Right lung (tissue), 5 donors: ENCODE measurements around the gene GCNT2. TPM values are rescaled to one million over a fixed set of nuclear protein-coding genes. Genes with fewer than 3 reads are reported as not detected.
"Not testable (repeated sequence)": the region's sequence is repeated elsewhere in the genome, so short reads cannot be mapped to it uniquely, and the experiment has no call there.

Experiments used
- DNase-seq, 2 donors: peaks; one replicate each; pipeline ENCODE4 v3.0.0-alpha.2; 2013
- polyA plus RNA-seq, 5 donors: library from polyadenylated mRNA; unstranded; fragments of 120-200 nt; gene quantifications; one replicate each; pipeline versions ENCODE4 v1.2.1 to v1.2.3, GENCODE V29; 2013; ENCODE audit warnings: inconsistent platforms in 1 of 5, low replicate concordance in 1 of 5; ENCODE audit not compliant: insufficient read length in 5 of 5, insufficient read depth in 1 of 5

The GCNT2 gene
- polyA plus RNA-seq, 5 donors, result 10.2 to 20.5 (median 16.1) TPM

- no peak for DNase-seq
These were observed 57.6 kb downstream of the GCNT2 start for GRCh38 chr6:10578723-10579122.

GRCh38 chr6:10579803-10580202, 58.7 kb downstream of the GCNT2 start:
- DNase-seq, result no peak

- DNase-seq, result no peak
These were observed 59.4 kb downstream of the GCNT2 start for GRCh38 chr6:10580570-10580969.

- DNase-seq, result not testable (repeated sequence)
These were observed 60.3 kb downstream of the GCNT2 start for GRCh38 chr6:10581402-10581801.

DNA sequence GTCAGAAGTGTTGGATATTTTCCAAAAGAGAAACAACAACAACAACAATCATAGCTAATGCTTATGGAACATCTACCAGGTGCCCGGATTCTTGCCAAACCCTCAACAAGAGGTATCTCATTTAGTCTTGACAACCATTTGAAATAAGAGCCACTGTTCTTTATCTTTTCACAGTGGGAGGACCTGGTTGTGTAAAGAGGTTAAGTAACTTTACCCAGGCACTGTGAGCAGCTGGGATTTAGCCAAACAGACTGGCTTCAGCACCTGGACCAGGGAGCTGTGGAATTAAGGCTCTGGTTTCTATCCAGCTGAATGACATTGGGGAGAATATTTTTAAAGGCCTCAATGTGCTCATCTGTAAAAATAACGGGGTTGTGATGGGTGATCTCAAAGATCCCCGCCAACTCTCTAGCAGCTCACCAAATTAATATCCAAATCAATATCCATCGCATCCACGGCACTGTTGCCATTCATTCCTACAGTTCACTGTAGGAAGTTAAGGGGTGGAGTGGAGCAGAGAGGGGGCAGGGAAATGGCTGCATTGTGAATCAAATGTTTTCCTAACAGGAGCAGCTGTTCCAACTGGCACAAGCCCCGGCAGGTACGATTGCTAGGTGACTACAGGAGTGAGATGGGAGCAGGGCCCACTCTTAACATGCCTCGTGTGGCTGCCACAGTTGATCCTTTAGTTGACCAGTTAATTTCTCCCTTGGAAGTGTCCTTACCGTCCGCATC, 61.8 kb downstream of the GCNT2 start:
- no peak for DNase-seq

DNA sequence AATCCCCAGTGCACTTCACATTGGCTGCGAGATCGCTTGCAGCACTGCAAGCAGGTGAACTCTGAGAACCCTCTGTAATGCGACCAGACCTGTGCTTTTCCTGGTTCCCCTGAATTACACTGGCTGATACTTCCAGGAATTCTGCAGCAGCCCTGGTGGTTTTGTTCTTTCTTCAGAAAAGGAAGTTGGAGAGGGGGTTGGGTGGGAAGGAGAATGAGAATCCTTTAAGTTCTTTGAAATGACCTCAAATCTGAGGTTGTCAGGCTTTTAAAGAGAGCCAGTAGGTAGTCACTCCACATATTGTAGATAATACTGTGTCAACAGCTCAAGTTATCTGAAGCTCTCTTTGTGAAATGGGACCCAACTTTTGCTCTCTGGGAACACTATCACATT, 62.4 kb downstream of the GCNT2 start:
- DNase-seq, result peak in 1 of 2 donors; percentile 17

- no peak for DNase-seq
These were observed 63.5 kb downstream of the GCNT2 start for GRCh38 chr6:10584607-10585006.

DNA sequence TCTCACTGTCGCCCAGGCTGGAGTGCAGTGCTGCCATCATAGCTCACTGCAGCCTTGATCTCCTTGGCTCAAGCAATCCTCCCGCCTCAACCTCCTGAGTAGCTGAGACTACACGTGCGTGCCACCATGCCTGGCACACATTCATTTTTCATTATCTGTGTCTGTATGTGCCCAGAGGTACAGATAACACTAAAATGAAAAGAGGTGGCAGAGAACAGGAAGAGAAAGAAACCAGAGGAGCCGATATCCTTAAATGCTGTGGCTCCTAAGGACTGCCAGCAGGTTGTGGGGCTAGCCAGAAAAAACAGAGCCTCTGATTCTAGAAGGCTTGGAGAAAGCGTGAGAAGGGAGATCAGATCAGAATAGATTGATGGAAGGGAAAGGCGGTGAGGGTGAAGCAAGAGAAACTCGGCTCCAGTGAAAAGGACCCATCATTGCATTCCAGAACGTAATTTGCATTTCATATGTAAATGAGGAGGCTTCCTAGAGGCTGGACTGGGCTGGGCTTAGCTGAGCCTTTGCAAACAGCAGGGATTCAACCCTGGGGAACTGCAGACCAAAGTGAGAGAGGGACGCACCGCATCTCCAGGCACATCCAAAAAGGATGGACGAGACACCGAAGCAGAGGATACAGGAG, 64.2 kb downstream of the GCNT2 start:
- DNase-seq, result no peak

DNA sequence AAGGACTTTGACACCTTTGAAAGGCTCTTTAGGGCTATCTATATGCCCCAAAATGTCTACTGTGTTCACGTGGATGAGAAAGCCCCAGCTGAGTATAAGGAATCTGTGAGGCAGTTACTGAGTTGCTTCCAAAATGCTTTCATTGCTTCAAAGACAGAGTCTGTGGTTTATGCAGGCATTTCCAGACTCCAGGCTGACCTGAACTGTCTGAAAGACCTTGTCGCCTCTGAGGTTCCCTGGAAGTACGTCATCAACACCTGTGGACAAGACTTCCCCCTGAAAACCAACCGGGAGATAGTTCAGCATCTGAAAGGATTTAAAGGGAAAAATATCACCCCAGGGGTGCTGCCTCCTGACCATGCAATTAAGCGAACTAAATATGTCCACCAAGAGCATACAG, 65.2 kb downstream of the GCNT2 start:
- DNase-seq, result no peak

GRCh38 chr6:10587656-10588406, 66.7 kb downstream of the GCNT2 start:
- no peak for DNase-seq

- no peak for DNase-seq
These were observed 67.6 kb downstream of the GCNT2 start for GRCh38 chr6:10588562-10589428.

- DNase-seq, result no peak
These were observed 68.2 kb downstream of the GCNT2 start for GRCh38 chr6:10589429-10589727.

DNA sequence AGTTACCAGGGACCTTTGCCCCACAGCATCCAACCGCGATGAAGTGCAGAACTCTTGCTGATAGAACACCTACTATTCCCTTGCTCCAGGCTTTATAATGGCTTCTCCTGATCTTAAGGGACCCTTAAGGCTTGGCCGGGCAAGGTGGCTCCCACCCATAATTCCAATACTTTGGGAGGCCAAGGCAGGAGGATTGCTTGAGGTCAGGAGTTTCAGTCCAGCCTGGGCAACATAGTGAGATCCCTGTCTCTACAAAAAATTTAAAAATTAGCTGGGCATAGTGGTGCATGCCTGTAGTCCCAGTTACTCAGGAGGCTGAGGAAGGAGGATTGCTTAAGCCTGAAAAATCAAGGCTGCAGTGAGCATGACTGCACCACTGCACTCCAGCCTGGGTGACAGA, 68.8 kb downstream of the GCNT2 start:
- no peak for DNase-seq

GRCh38 chr6:10591422-10592160, 70.4 kb downstream of the GCNT2 start:
- DNase-seq, result no peak

DNA sequence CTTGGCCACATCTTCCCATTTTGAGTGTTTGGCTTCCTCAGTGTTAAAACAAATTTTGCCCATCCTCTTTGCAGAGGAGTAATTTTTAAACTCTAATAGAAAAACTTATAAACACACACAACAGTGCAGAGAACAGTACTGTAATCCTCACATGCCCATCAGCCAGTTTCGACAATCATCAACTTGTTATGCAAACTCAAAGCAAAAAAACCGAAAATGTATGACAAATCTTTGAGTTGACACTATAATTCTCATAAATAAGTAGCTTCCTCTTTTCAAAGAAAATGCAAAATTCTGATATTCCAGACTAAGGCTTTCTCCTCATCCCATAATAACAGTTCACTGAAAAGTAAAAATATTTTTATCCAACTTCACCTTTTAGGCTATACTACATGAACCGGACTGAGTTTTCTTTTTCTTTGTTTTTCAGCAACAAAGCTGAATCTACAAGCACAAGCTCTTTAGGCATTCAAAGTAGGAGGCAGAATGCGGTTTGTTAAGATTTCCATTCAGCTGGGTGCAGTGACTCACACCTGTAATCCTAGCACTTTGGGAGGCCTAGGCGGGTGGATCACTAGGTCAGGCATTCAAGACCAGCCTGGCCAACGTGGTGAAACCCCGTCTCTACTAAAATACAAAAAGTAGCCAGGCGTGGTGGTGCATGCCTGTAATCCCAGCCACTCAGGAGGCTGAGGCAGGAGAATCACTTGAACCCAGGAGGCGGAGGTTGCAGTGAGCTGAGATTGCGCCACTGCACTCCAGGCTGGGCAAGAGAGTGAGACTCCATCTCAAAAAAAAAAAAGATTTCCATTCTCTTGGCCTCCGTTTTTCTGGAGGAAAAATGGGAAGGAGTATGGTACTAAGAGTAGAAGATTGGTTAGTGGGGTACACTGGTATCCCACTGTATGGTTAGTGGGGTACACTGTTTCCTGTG, 74.8 kb downstream of the GCNT2 start:
- no peak for DNase-seq

- DNase-seq, result no peak
These were observed 76.4 kb downstream of the GCNT2 start for GRCh38 chr6:10597499-10598001.

GRCh38 chr6:10598084-10598960, 77.2 kb downstream of the GCNT2 start:
- no peak for DNase-seq

DNA sequence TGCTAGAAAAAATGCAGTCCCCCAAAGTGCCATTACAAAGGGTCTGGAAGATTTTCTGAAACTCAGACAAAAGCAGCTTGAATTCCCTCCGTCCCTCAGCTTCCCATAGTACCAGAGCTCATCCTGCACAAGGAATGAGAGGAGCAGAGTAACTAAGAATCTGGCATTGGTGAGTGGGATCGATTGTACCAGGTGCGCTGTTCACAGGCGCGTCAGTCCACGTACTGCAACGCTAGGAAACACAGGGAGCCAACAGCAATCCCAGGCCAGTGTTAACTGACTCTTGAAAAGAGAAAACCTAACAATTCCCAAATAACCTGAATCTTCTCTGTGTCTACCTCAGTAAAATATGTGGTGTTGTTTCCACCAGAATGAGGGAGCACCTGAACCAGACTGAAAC, 77.9 kb downstream of the GCNT2 start:
- no peak for DNase-seq

DNA sequence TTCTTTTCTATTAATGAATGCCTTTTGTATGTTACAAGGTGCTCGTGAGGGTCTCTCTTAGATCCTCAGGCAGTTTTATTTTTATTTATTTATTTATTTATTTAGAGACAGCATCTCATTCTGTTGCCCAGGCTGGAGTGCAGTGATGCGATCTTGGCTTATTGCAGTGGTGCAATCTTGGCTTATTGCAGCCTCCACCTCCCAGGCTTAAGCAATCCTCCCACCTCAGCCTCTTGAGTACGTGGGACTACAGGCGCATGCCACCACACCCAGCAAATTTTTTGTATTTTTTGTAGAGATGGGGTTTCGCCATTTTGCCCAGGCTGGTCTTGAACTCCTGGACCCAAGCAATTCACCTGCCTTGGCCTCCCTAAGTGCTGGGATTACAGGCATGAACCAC, 79.5 kb downstream of the GCNT2 start:
- not testable (repeated sequence) for DNase-seq
